ENCODE data around the gene BACE1-AS. TPM values are rescaled to one million over a fixed set of nuclear protein-coding genes. Genes with fewer than 3 reads are reported as not detected.
A peak's percentile ranks its signal among the peaks of the same experiment; 100 is the strongest.

BACE1-AS gene
- total RNA-seq, 1 experiment from 2014 or later = 6.9 TPM

DNA sequence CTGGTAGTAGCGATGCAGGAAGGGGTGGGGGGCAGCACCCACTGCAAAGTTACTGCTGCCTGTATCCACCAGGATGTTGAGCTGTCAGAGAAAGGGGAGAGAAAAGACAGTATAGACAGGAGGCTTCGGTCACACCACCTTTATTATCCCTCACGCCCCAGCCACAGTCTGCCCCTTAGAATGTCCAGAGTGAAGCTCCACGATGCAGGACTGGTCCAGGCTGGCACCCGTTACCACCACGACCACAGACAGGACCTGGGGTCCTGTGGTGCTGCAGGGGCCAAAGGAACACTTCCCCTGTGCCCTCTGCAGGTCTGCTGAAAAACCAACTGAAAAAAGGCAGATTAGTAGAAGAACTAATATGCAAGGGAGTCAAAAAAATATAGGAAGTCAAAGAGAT, 5.7 kb downstream of the BACE1-AS start:
- Mint-ChIP-seq H3K4me1 (ENCODE audit: insufficient read depth, unreplicated experiment) (peaks cover 6% of the 10 kb centered on the region), H3K36me3 (ENCODE audit: insufficient read depth, unreplicated experiment) (peaks cover under 1% of the 10 kb centered on the region), H3K27ac (ENCODE audit: low read depth, unreplicated experiment) (no peak overlapping the region), H3K27me3 (ENCODE audit: insufficient read depth, unreplicated experiment) (no peaks in the 10 kb centered on the region), H3K4me3 (ENCODE audit: unreplicated experiment) (no peak overlapping the region), H3K9me3 (ENCODE audit: unreplicated experiment) (no peaks in the 10 kb centered on the region)
- DNase-seq (ENCODE audit: unreplicated experiment) = no peak
- ChIA-PET CTCF (no interaction called here), POLR2A (interaction anchor here (0.8 kb wide), 1 partner anchor 31 kb away, joined by 3 read pairs; the partner anchor contains the start of gene CEP164)
- intact Hi-C loops (cut with micrococcal nuclease) = no loop called here
- TF ChIP-seq, protein P1, sequence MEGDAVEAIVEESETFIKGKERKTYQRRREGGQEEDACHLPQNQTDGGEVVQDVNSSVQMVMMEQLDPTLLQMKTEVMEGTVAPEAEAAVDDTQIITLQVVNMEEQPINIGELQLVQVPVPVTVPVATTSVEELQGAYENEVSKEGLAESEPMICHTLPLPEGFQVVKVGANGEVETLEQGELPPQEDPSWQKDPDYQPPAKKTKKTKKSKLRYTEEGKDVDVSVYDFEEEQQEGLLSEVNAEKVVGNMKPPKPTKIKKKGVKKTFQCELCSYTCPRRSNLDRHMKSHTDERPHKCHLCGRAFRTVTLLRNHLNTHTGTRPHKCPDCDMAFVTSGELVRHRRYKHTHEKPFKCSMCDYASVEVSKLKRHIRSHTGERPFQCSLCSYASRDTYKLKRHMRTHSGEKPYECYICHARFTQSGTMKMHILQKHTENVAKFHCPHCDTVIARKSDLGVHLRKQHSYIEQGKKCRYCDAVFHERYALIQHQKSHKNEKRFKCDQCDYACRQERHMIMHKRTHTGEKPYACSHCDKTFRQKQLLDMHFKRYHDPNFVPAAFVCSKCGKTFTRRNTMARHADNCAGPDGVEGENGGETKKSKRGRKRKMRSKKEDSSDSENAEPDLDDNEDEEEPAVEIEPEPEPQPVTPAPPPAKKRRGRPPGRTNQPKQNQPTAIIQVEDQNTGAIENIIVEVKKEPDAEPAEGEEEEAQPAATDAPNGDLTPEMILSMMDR (IDR thresholded peaks at IDR 0.05; ENCODE audit: unreplicated experiment) = no peak
- no TSS peak for BruUV-seq (replicated peaks)

DNA sequence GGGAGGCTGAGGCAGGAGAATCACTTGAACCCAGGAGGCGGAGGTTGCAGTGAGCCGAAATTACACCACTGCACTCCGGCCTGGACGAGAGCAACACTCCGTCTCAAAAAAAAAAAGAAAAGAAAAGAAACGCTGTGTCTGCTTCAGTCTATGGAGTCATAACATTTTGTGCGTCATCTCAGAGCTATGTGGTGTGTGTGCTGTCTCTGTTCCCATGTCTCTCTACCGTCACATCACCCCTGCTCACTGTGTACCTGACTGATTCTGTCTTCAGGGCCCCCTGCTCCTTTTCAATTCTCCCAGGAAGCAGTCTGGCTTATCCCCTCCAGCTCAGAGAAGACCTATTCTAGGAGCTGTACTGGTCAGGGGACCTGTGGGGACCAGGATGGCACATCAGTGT, 7.0 kb downstream of the BACE1-AS start:
- Mint-ChIP-seq H3K27me3 (ENCODE audit: insufficient read depth, unreplicated experiment) (no peaks in the 10 kb centered on the region), H3K36me3 (ENCODE audit: insufficient read depth, unreplicated experiment) (no peaks in the 10 kb centered on the region), H3K4me1 (ENCODE audit: insufficient read depth, unreplicated experiment) (peaks cover 6% of the 10 kb centered on the region), H3K27ac (ENCODE audit: low read depth, unreplicated experiment) (no peak overlapping the region), H3K9me3 (ENCODE audit: unreplicated experiment) (no peaks in the 10 kb centered on the region), H3K4me3 (ENCODE audit: unreplicated experiment) (no peak overlapping the region)
- TF ChIP-seq, protein P1 (IDR thresholded peaks at IDR 0.05; ENCODE audit: unreplicated experiment) = no peak
- BruUV-seq (replicated peaks) = no TSS peak
- DNase-seq (ENCODE audit: unreplicated experiment) = no peak
- POLR2A ChIA-PET = interaction anchor here (0.7 to 1.3 kb wide), 2 partner anchors 11 to 18 kb away, joined by 3 read pairs; partner anchors contain the start of gene BACE1
- CTCF ChIA-PET = interaction anchor here (0.8 kb wide), 1 partner anchor 76 kb away, joined by 4 read pairs; no protein-coding TSS in a partner anchor
- intact Hi-C loops (cut with micrococcal nuclease) = no loop called here

DNA sequence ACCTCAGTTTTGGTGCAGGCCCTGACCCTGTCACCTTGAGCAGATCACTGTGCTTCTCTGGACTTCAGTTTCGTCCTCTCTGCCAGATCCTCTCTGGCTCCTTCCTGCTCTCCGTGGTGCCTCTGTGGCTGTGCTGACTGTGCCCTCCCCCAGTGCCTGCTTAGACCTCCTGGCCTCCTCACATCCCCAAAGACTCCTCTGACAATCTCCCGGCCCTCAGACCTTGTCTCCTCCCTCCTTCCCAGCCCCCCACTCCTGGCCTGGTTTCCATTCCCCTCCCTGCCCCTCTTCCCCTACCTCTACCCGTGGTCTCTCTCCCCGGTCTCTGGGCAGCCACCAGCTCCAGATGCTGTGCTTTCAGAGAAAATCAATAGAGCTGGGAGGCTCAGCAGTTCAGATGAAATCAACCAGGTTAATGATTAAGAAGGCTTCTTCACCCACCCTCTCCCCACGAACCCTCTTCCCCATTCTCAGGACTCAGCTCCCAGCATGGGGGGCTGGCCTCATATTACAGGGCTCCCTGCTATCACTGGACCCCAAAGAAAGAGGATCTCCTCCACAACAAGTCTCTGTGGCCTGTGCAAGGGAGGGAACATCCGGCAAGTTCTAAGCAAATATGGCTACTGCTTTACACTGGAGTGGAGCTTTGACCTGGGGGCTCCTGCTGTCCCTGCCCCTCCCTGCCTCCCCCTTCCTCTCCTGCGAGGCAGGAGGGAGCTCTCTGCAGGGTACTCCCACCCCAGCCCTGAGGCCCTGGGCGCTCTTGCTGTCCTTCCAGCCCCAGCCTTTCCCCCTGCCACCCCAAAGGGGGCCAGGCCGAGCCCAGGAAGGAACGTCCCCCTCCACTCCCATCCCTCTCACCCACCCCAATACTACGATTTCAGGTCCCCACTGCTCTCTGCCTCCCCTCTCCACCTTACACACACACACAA, 8.5 kb downstream of the BACE1-AS start:
- H3K27ac Mint-ChIP-seq (ENCODE audit: low read depth, unreplicated experiment) = peak overlapping the region; percentile 16
- DNase-seq (ENCODE audit: unreplicated experiment) = no peak
- TF ChIP-seq, protein P1 (IDR thresholded peaks at IDR 0.05; ENCODE audit: unreplicated experiment) = no peak
- H3K4me1 Mint-ChIP-seq (ENCODE audit: insufficient read depth, unreplicated experiment) = peaks cover 6% of the 10 kb centered on the region
- intact Hi-C loops (cut with micrococcal nuclease) = no loop called here
- peaks cover 7% of the 10 kb centered on the region for H3K36me3 Mint-ChIP-seq (ENCODE audit: insufficient read depth, unreplicated experiment)
- ChIA-PET POLR2A (interaction anchor here (1.3 kb wide), 1 partner anchor 16 kb away, joined by 3 read pairs; the partner anchor contains the start of gene BACE1), CTCF (no interaction called here)
- H3K9me3 Mint-ChIP-seq (ENCODE audit: unreplicated experiment) = no peaks in the 10 kb centered on the region
- no TSS peak for BruUV-seq (replicated peaks)
- H3K4me3 Mint-ChIP-seq (ENCODE audit: unreplicated experiment) = no peak overlapping the region
- no peaks in the 10 kb centered on the region for H3K27me3 Mint-ChIP-seq (ENCODE audit: insufficient read depth, unreplicated experiment)

DNA sequence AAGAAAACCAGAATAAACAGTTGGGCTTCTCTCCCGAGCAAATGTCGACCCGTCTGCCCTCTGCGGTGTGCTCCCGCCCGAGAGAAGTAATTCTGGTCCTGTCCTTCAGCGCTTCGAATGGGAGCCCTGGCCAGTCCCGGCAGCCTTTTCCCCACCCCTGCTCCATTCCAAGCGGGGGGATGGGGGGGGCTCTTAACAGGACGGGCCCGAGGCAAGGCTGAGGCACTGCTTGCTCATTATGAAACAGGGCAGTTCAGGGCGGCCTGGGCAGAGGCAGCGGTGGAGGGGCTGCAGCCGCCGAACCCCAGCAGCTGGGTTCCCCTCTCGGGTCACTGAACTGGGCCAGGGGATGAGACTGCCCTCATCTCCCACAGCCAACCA, 9.1 kb downstream of the BACE1-AS start:
- H3K27me3 Mint-ChIP-seq (ENCODE audit: insufficient read depth, unreplicated experiment) = no peaks in the 10 kb centered on the region
- CTCF ChIA-PET = no interaction called here
- no peak overlapping the region for H3K4me3 Mint-ChIP-seq (ENCODE audit: unreplicated experiment)

More for the DNA sequence above, 9.1 kb downstream of the BACE1-AS start:
- POLR2A ChIA-PET = no interaction called here
- no peaks in the 10 kb centered on the region for H3K9me3 Mint-ChIP-seq (ENCODE audit: unreplicated experiment)
- no peak overlapping the region for H3K27ac Mint-ChIP-seq (ENCODE audit: low read depth, unreplicated experiment)
- BruUV-seq (replicated peaks) = no TSS peak
- peaks cover 6% of the 10 kb centered on the region for H3K4me1 Mint-ChIP-seq (ENCODE audit: insufficient read depth, unreplicated experiment)
- H3K36me3 Mint-ChIP-seq (ENCODE audit: insufficient read depth, unreplicated experiment) = peaks cover 9% of the 10 kb centered on the region
- TF ChIP-seq, protein P1 (IDR thresholded peaks at IDR 0.05; ENCODE audit: unreplicated experiment) = no peak
- intact Hi-C loops (cut with micrococcal nuclease) = no loop called here
- DNase-seq (ENCODE audit: unreplicated experiment) = no peak
